Measurements from ENCODE around the gene PPP2R5D.

PPP2R5D gene

DNA sequence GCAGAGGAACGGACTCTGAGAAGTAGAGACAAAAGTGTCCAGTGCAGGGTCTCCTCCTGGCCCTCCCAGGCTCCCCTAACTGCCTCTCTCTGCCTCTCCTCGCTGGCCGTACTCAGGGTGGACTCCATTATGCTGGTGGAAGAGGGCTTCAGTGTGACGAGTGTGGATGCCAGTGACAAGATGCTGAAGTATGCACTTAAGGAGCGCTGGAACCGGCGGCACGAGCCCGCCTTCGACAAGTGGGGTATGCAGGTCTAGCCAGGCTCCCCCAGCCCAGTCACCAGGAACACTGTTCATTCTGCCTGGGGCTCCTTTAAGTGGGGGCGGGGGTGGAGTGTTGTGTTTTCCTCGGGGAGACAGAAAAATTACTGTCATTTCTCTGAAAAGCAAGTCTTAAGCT lies 22.3 kb upstream of the PPP2R5D start:
- Histone ChIP-seq H3K4me1 (ENCODE audit: insufficient read depth, low read length) (no peaks in the 10 kb centered on the region), H3K4me2 (ENCODE audit: insufficient read depth, low read length) (no peak overlapping the region), H4K20me1 (ENCODE audit: insufficient read depth, low read length) (no peaks in the 10 kb centered on the region), H3K27ac (ENCODE audit: low read length) (no peak overlapping the region), H3K4me3 (ENCODE audit: low read depth in 1 of 2, low read length in 2 of 2) (no peak overlapping the region), H3K9ac (ENCODE audit: low read depth, low read length) (no peak overlapping the region), H3K79me2 (ENCODE audit: insufficient read depth, low read length) (no peaks in the 10 kb centered on the region), H3K36me3 (ENCODE audit: insufficient read depth, low read length) (peaks cover 34% of the 10 kb centered on the region), H3K27me3 (ENCODE audit: insufficient read depth, low read length, poor library complexity) (no peaks in the 10 kb centered on the region), H2AFZ (ENCODE audit: low read depth, low read length) (no peak overlapping the region), H3K9me3 (ENCODE audit: insufficient read depth, low read length, severe bottlenecking) (no peaks in the 10 kb centered on the region)
- TF ChIP-seq EZH2 (IDR thresholded peaks at IDR 0.05; ENCODE audit: borderline replicate concordance, low read depth, low read length, severe bottlenecking), result no peak
- TF ChIP-seq, protein P1, sequence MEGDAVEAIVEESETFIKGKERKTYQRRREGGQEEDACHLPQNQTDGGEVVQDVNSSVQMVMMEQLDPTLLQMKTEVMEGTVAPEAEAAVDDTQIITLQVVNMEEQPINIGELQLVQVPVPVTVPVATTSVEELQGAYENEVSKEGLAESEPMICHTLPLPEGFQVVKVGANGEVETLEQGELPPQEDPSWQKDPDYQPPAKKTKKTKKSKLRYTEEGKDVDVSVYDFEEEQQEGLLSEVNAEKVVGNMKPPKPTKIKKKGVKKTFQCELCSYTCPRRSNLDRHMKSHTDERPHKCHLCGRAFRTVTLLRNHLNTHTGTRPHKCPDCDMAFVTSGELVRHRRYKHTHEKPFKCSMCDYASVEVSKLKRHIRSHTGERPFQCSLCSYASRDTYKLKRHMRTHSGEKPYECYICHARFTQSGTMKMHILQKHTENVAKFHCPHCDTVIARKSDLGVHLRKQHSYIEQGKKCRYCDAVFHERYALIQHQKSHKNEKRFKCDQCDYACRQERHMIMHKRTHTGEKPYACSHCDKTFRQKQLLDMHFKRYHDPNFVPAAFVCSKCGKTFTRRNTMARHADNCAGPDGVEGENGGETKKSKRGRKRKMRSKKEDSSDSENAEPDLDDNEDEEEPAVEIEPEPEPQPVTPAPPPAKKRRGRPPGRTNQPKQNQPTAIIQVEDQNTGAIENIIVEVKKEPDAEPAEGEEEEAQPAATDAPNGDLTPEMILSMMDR (IDR thresholded peaks at IDR 0.05; ENCODE audit: borderline replicate concordance, extremely low read depth, low read length, poor library complexity, severe bottlenecking), result no peak
- ATAC-seq (ENCODE audit: insufficient read depth, low read depth) (no peak), DNase-seq (no peak)

DNA sequence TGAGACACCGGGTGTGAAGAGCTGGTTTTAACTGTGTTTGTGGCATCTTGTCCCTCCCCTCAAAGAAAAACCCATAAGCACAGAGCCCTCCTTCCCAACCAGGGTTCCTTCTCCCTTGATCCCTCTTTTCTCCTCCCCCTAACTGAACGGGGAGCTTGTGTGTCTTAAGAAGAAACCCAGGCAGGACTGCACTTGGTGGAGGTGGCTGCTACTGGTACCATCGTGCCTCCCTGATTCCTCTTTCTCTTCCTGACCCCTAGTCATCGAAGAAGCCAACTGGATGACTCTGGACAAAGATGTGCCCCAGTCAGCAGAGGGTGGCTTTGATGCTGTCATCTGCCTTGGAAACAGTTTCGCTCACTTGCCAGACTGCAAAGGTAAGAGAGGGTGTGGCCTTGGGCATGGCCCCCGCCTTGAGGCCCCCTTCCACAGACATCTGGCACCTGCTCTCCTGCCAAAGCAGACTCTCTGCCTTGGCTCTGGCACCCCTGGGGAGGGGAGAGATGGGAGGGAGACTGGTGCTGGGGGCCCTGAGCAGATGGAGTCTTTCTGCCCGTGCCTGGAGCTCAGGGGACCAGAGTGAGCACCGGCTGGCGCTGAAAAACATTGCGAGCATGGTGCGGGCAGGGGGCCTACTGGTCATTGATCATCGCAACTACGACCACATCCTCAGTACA lies 21.7 kb upstream of the PPP2R5D start:
- no peaks in the 10 kb centered on the region for H3K79me2 ChIP-seq (ENCODE audit: insufficient read depth, low read length)
- H3K4me2 ChIP-seq (ENCODE audit: insufficient read depth, low read length), result no peak overlapping the region
- no peak overlapping the region for H2AFZ ChIP-seq (ENCODE audit: low read depth, low read length)
- ATAC-seq (ENCODE audit: insufficient read depth, low read depth) (no peak), DNase-seq (no peak)
- H3K27ac ChIP-seq (ENCODE audit: low read length), result no peak overlapping the region
- no peaks in the 10 kb centered on the region for H4K20me1 ChIP-seq (ENCODE audit: insufficient read depth, low read length)
- H3K4me3 ChIP-seq (ENCODE audit: low read depth in 1 of 2, low read length in 2 of 2), result no peak overlapping the region
- H3K9me3 ChIP-seq (ENCODE audit: insufficient read depth, low read length, severe bottlenecking), result no peaks in the 10 kb centered on the region
- TF ChIP-seq, protein P1 (IDR thresholded peaks at IDR 0.05; ENCODE audit: borderline replicate concordance, extremely low read depth, low read length, poor library complexity, severe bottlenecking), result no peak
- TF ChIP-seq EZH2 (IDR thresholded peaks at IDR 0.05; ENCODE audit: borderline replicate concordance, low read depth, low read length, severe bottlenecking), result no peak
- H3K4me1 ChIP-seq (ENCODE audit: insufficient read depth, low read length), result no peaks in the 10 kb centered on the region
- H3K9ac ChIP-seq (ENCODE audit: low read depth, low read length), result no peak overlapping the region
- H3K27me3 ChIP-seq (ENCODE audit: insufficient read depth, low read length, poor library complexity), result no peaks in the 10 kb centered on the region
- H3K36me3 ChIP-seq (ENCODE audit: insufficient read depth, low read length), result peaks cover 39% of the 10 kb centered on the region

DNA sequence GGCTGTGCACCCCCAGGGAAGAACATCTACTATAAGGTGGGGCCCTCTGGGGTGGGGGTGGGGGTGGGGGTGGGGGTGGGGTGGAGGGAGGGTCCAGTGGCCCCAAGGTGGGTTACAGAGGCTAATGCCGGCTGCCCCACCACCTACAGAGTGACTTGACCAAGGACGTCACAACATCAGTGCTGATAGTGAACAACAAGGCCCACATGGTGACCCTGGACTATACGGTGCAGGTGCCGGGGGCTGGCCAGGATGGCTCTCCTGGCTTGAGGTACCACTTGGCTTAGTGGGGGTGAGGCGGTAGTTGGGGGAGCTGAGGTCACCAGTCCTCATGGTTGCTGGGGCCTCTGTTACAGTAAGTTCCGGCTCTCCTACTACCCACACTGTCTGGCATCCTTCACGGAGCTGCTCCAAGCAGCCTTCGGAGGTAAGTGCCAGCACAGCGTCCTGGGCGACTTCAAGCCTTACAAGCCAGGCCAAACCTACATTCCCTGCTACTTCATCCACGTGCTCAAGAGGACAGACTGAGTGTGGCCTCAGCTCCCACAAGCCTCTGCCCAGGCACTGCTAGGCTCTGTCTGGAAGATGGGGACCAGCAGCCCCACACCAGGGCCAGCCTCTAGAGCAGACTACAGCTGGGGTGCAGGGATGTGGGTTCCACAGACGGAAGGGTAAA lies 21.1 kb upstream of the PPP2R5D start:
- H3K4me2 ChIP-seq (ENCODE audit: insufficient read depth, low read length), result no peak overlapping the region
- no peak overlapping the region for H3K4me3 ChIP-seq (ENCODE audit: low read depth in 1 of 2, low read length in 2 of 2)
- DNase-seq, result no peak
- no peaks in the 10 kb centered on the region for H3K27me3 ChIP-seq (ENCODE audit: insufficient read depth, low read length, poor library complexity)
- no peaks in the 10 kb centered on the region for H4K20me1 ChIP-seq (ENCODE audit: insufficient read depth, low read length)
- no peak overlapping the region for H3K9ac ChIP-seq (ENCODE audit: low read depth, low read length)
- H3K36me3 ChIP-seq (ENCODE audit: insufficient read depth, low read length), result peaks cover 41% of the 10 kb centered on the region
- no peak for ATAC-seq (ENCODE audit: insufficient read depth, low read depth)
- H3K9me3 ChIP-seq (ENCODE audit: insufficient read depth, low read length, severe bottlenecking), result no peaks in the 10 kb centered on the region
- no peak overlapping the region for H2AFZ ChIP-seq (ENCODE audit: low read depth, low read length)
- no peak overlapping the region for H3K27ac ChIP-seq (ENCODE audit: low read length)
- no peaks in the 10 kb centered on the region for H3K4me1 ChIP-seq (ENCODE audit: insufficient read depth, low read length)
- H3K79me2 ChIP-seq (ENCODE audit: insufficient read depth, low read length), result no peaks in the 10 kb centered on the region
- TF ChIP-seq EZH2 (IDR thresholded peaks at IDR 0.05; ENCODE audit: borderline replicate concordance, low read depth, low read length, severe bottlenecking), result no peak
- TF ChIP-seq, protein P1 (IDR thresholded peaks at IDR 0.05; ENCODE audit: borderline replicate concordance, extremely low read depth, low read length, poor library complexity, severe bottlenecking), result no peak

Measured in DND-41 (cell line).